Femur (tissue), 1 donor: ENCODE data around the gene CDK5RAP3.
"Not testable (repeated sequence)": the region's sequence is repeated elsewhere in the genome, so short reads cannot be mapped to it uniquely, and the experiment has no call there.

Experiments used
- DNase-seq: peaks from one replicate; pipeline ENCODE4 v3.0.0-alpha.2; 2017

CDK5RAP3 gene

GRCh38 chr17:48001197-48001596, 30.3 kb downstream of the CDK5RAP3 start:
- DNase-seq = no peak

- not testable (repeated sequence) for DNase-seq
Observed at GRCh38 chr17:48001657-48002056, 30.7 kb downstream of the CDK5RAP3 start.

- no peak for DNase-seq
Observed at GRCh38 chr17:48002266-48002915, 31.5 kb downstream of the CDK5RAP3 start.

- no peak for DNase-seq
Observed at GRCh38 chr17:48002916-48003416, 32.1 kb downstream of the CDK5RAP3 start.

GRCh38 chr17:48003417-48004151, 32.7 kb downstream of the CDK5RAP3 start:
- no peak for DNase-seq

- no peak for DNase-seq
Observed at GRCh38 chr17:48004983-48005382, 34.1 kb downstream of the CDK5RAP3 start.

GRCh38 chr17:48006936-48007709, 36.2 kb downstream of the CDK5RAP3 start:
- no peak for DNase-seq

- DNase-seq = no peak
Observed at GRCh38 chr17:48010193-48010592, 39.3 kb downstream of the CDK5RAP3 start.

GRCh38 chr17:48011405-48012150, 40.7 kb downstream of the CDK5RAP3 start:
- no peak for DNase-seq

GRCh38 chr17:48012151-48012520, 41.2 kb downstream of the CDK5RAP3 start:
- peak; percentile 72 for DNase-seq

GRCh38 chr17:48012654-48013053, 41.7 kb downstream of the CDK5RAP3 start:
- no peak for DNase-seq

- no peak for DNase-seq
Observed at GRCh38 chr17:48013876-48014594, 43.1 kb downstream of the CDK5RAP3 start.

- no peak for DNase-seq
Observed at GRCh38 chr17:48014595-48015111, 43.7 kb downstream of the CDK5RAP3 start.

- DNase-seq = no peak
Observed at GRCh38 chr17:48016112-48016511, 45.2 kb downstream of the CDK5RAP3 start.

- not testable (repeated sequence) for DNase-seq
Observed at GRCh38 chr17:48017817-48018158, 46.9 kb downstream of the CDK5RAP3 start.

GRCh38 chr17:48021934-48022333, 51.0 kb downstream of the CDK5RAP3 start:
- DNase-seq = no peak

- no peak for DNase-seq
Observed at GRCh38 chr17:48022901-48023300, 52.0 kb downstream of the CDK5RAP3 start.

- peak; percentile 91 for DNase-seq
Observed at GRCh38 chr17:48023400-48024148, 52.7 kb downstream of the CDK5RAP3 start.

GRCh38 chr17:48024149-48025039, 53.5 kb downstream of the CDK5RAP3 start:
- peak; percentile 82 for DNase-seq
